HepG2 (cell line): ENCODE data around the gene TTLL8. TPM values are rescaled to one million over a fixed set of nuclear protein-coding genes. Genes with fewer than 3 reads are reported as not detected.

Experiments used
- ATAC-seq: fragments of 200-7000 bp; cut with Tn5 transposase; 3 replicates; pipeline ENCODE4 v1.9.1; 2020; ENCODE audit warnings: mild to moderate bottlenecking, moderate library complexity
- BruUV-seq: library from RNA; stranded (reverse); fragments of 400-500 nt; replicated peaks from 2 replicates; lab custom pipeline; 2021; lab: Mats Ljungman, UMichigan
- CTCF ChIA-PET: fragments of 300-600 bp; formaldehyde crosslinking; extraction: SDS; loops from one replicate; lab custom pipeline; 2021; ENCODE audit warnings: low total read pairs, inconsistent platforms, low intra/inter-chr PET ratio; lab: Yijun Ruan, JAX
- POLR2A ChIA-PET: fragments of 350-600 bp; sonication (Branson Sonifier 250); formaldehyde crosslinking; loops from one replicate; lab custom pipeline; 2020; ENCODE audit warnings: antibody characterized with exemption, inconsistent platforms; lab: Yijun Ruan, JAX
- DNase-seq: peaks from one replicate; pipeline ENCODE4 v3.0.0-alpha.2; 2015; ENCODE audit warnings: low spot score
- FAIRE-seq: peaks from 3 replicates; lab custom pipeline; 2011; peaks lifted over from hg19 to GRCh38; lab: Jason Lieb, UNC
- H2AFZ ChIP-seq: one replicate; pipeline ENCODE4 v1.6.1; 2011; ENCODE audit warnings: low read length, inconsistent platforms
- H3K27ac ChIP-seq: fragments of 300-600 bp; 3 replicates; pipeline ENCODE4 v1.8.0; 2011; ENCODE audit warnings: mixed run types, mild to moderate bottlenecking, mixed read lengths, low read length, inconsistent platforms; ENCODE audit not compliant: insufficient read depth; ENCODE audit errors: extremely low read length
- H3K27me3 ChIP-seq, 2 experiments: fragments of 200-600 bp in 1 of 2; 2 replicates in 1 of 2; 3 replicates in 1 of 2; pipeline versions ENCODE4 v1.6.0 to v1.8.0; 2011; ENCODE audit warnings: low read length in 2 of 2, mild to moderate bottlenecking in 2 of 2, moderate library complexity in 2 of 2, inconsistent platforms in 1 of 2; ENCODE audit not compliant: insufficient read depth in 2 of 2, control insufficient read depth in 1 of 2
- H3K36me3 ChIP-seq, 2 experiments: fragments of 200-600 bp in 1 of 2; replicated peaks in 1 of 2; 2 replicates in 1 of 2; 3 replicates in 1 of 2; pipeline versions ENCODE4 v1.5.1 to v1.8.0; 2011; ENCODE audit warnings: low read length in 2 of 2, inconsistent platforms in 1 of 2; ENCODE audit not compliant: insufficient read depth in 2 of 2, control insufficient read depth in 1 of 2
- H3K4me1 ChIP-seq: 2 replicates; pipeline ENCODE4 v1.5.1; 2012; ENCODE audit warnings: low read length, inconsistent platforms; ENCODE audit not compliant: insufficient read depth
- H3K4me2 ChIP-seq: 2 replicates; pipeline ENCODE4 v1.6.0; 2011; ENCODE audit warnings: low read depth, low read length, inconsistent platforms
- H3K4me3 ChIP-seq, 3 experiments: fragments of 200-600 bp in 1 of 3; sonication (generic), shearing (Covaris generic) in 1 of 3; replicated peaks in 1 of 3; 2 replicates each; pipeline ENCODE4 v1.5.1; 2011 to 2016; ENCODE audit warnings: low read length in 3 of 3, inconsistent platforms in 2 of 3, low read depth in 2 of 3, mild to moderate bottlenecking in 2 of 3, control low read depth in 1 of 3, mixed read lengths in 1 of 3; ENCODE audit not compliant: insufficient read depth in 1 of 3
- H3K79me2 ChIP-seq: one replicate; pipeline ENCODE4 v1.6.1; 2011; ENCODE audit warnings: low read length, inconsistent platforms; ENCODE audit not compliant: insufficient read depth
- H3K9ac ChIP-seq: 2 replicates; pipeline ENCODE4 v1.6.0; 2011; ENCODE audit warnings: mild to moderate bottlenecking, low read depth, low read length, inconsistent platforms; ENCODE audit not compliant: insufficient read depth
- H3K9me3 ChIP-seq: 2 replicates; pipeline ENCODE4 v1.5.1; 2012; ENCODE audit warnings: mild to moderate bottlenecking, low read length
- H4K20me1 ChIP-seq: 2 replicates; pipeline ENCODE4 v1.6.0; 2011; ENCODE audit warnings: inconsistent platforms, mild to moderate bottlenecking, low read length, moderate library complexity; ENCODE audit not compliant: insufficient read depth
- WGBS: methylation state at CpG from one replicate; pipeline ENCODE4 v1.1.6; 2017; ENCODE audit warnings: low lambda C conversion rate; 5-methylcytosine and 5-hydroxymethylcytosine counted together
- in situ Hi-C: cut with HindIII; loops from 2 replicates; pipeline ENCODE4 v1.10.0; 2017; ENCODE audit warnings: low pct_unique_long_range_greater_than_20kb; ENCODE audit not compliant: extremely low pct_ligation_motif_present
- intact Hi-C: fragments of 100-400 bp; cut with micrococcal nuclease; formaldehyde crosslinking; loops from one replicate; pipeline ENCODE4 v1.10.0; 2022; ENCODE audit not compliant: unreplicated experiment
- polyA plus RNA-seq, 8 experiments: library from polyadenylated mRNA; depleted of rRNA in 3 of 8; stranded (reverse) in 7 of 8; unstranded in 1 of 8; fragments of >200 nt; fragmentation: Illumina TruSeq in 4 of 8; extraction: Trizol in 4 of 8; gene quantifications; 2 replicates each; pipeline versions ENCODE4 v1.2.1 to v1.2.3, GENCODE V29; 2011 to 2016; ENCODE audit warnings: low read depth in 4 of 8, missing spikeins in 1 of 8, mixed read lengths in 1 of 8; ENCODE audit not compliant: insufficient read depth in 1 of 8
- total RNA-seq, 5 experiments: library from RNA; depleted of rRNA; stranded (reverse); fragments of >200 nt; fragmentation: Illumina TruSeq; extraction: Trizol; gene quantifications; 2 replicates each; pipeline ENCODE4 v1.2.3, GENCODE V29; 2016; ENCODE audit warnings: low read depth in 1 of 5
- TF ChIP-seq, protein P1 (sequence below): IDR thresholded peaks from 2 replicates; pipeline ENCODE4 v1.6.1; 2016; ENCODE audit warnings: mild to moderate bottlenecking
- TF ChIP-seq, protein P2 (sequence below): sonication (generic); formaldehyde crosslinking; IDR thresholded peaks from 2 replicates; pipeline ENCODE4 v1.5.0; 2020; ENCODE audit warnings: mild to moderate bottlenecking, missing genetic modification reagents

TTLL8 gene
- total and polyA plus RNA-seq, 2 of the 13 experiments (the other 11 are each of a cell fraction or from before 2014, with no cell fraction given), result not detected

DNA sequence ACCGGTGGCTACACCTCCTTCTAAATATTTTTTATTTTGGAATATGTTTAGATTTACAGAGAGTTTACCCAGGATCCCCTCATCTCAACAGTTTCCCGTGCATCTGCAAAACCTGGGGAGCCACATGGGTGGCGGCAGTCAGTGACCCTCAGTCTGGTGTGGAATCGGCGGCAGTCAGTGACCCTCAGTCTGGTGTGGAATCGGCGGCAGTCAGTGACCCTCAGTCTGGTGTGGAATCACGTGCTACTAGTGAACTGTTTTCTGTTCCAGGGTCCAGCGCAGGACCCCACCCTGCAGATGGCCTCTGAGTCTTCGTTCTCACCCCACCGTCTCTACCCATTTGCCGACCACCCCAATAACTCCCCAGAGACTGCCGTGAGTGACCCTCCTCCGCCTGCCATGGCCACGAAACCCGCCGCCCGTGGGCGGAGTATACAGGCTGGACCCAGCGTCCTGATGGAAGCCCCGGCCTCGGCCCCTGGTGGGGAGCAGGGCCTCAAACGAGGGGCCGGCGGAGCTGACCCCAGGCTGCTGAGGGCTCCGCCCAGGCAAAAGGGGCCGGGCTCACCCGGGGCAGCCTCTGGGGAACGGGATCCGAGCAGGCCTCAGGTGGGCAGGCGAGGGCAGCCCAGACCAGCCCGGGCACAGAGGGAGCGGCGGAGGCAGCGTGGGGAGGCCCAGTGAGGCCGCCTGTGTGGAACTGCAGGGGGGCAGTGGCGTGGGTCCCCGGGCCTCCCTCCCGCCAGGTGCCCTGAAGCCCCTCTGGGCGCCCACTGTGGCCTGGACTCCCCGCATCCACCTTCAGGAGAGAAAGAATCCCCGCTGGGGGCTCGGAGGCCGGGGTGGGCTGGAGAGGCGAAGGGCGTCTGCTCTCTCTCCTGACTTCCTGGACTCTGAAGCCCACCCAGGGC is 48.1 kb downstream of the TTLL8 start:
- FAIRE-seq (no peak), DNase-seq (no peak), ATAC-seq (no peak)
- Histone ChIP-seq H2AFZ (no peak overlapping the region), H3K27me3 (peaks cover 20 to 62% of the 10 kb centered on the region in 2 experiments), H3K9me3 (no peaks in the 10 kb centered on the region), H3K9ac (no peak overlapping the region), H3K4me2 (no peak overlapping the region), H3K4me1 (peaks cover 13% of the 10 kb centered on the region), H3K36me3 (no peaks in the 10 kb centered on the region), H3K79me2 (no peaks in the 10 kb centered on the region), H3K27ac (no peak overlapping the region), H4K20me1 (no peaks in the 10 kb centered on the region), H3K4me3 (no peak overlapping the region)
- in situ Hi-C loops (no loop called here), intact Hi-C loops (no loop called here)
- no TSS peak for BruUV-seq
- ChIA-PET CTCF (no interaction called here), POLR2A (no interaction called here)
- 37% methylated on average over 23 of the region's 46 CpGs for WGBS
- TF ChIP-seq, protein P1, sequence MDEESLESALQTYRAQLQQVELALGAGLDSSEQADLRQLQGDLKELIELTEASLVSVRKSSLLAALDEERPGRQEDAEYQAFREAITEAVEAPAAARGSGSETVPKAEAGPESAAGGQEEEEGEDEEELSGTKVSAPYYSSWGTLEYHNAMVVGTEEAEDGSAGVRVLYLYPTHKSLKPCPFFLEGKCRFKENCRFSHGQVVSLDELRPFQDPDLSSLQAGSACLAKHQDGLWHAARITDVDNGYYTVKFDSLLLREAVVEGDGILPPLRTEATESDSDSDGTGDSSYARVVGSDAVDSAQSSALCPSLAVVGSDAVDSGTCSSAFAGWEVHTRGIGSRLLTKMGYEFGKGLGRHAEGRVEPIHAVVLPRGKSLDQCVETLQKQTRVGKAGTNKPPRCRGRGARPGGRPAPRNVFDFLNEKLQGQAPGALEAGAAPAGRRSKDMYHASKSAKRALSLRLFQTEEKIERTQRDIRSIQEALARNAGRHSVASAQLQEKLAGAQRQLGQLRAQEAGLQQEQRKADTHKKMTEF (CRISPR knock-in tag), result no peak
- TF ChIP-seq, protein P2, sequence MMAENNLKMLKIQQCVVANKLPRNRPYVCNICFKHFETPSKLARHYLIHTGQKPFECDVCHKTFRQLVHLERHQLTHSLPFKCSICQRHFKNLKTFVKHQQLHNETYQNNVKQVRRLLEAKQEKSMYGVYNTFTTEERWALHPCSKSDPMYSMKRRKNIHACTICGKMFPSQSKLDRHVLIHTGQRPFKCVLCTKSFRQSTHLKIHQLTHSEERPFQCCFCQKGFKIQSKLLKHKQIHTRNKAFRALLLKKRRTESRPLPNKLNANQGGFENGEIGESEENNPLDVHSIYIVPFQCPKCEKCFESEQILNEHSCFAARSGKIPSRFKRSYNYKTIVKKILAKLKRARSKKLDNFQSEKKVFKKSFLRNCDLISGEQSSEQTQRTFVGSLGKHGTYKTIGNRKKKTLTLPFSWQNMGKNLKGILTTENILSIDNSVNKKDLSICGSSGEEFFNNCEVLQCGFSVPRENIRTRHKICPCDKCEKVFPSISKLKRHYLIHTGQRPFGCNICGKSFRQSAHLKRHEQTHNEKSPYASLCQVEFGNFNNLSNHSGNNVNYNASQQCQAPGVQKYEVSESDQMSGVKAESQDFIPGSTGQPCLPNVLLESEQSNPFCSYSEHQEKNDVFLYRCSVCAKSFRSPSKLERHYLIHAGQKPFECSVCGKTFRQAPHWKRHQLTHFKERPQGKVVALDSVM, result 0 out of 2 replicates have a peak, but pooled peaks have one; percentile 28
- TF ChIP-seq, all 625 proteins: peak for 1
